ENCODE data around the gene CACNA1S. TPM values are rescaled to one million over a fixed set of nuclear protein-coding genes. Genes with fewer than 3 reads are reported as not detected.
A peak's percentile ranks its signal among the peaks of the same experiment; 100 is the strongest.

CACNA1S gene
- total and polyA plus RNA-seq, 12 donors: under 0.01 to 0.07 TPM; not detected in 10

DNA sequence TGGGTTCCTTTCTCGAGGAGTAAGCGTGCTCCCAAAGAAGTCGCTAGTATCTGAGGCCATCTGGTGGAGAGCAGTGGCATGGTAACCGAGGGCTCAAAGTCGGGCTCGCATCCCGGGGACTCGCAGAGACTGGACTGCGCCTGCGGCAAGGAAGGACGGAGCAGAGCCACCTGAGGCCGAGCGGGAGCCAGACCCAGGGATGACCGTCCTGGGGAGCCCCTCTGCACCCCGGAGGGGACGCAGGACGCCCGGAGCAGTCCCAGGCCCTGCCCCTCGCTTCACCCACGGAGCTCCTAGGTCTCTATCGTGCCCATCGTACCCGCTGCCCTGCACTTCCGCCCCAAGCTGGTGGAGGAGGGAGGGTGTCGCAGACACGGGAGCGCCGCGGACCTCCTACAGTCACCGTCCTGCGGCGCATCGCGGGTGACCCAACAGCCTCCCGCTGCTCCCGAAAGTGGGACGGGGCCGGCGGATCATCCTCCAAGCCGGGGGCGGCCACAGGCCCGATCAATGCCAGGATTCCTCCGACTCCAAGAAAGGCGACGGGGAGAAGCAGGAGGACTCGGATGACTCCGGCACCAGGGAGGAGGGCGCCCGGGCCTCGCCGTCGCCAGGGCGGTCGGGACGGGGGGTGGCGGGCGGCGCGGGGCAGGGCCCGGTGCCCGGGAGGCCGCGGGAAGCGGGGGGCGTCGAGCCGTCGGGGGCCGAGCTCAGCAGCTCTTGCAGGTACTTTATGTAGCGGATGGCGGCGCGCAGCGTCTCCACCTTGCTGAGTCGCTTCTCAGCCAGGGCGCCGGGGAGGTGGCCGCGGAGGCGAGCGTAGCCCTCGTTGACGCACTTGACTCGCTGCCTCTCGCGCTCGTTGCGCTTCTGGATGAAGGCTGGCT, 2.3 kb upstream of the CACNA1S start:
- TF ChIP-seq POLR2A (IDR thresholded peaks at IDR 0.05): peak in 1 of 2 donors; percentile 43
- TF ChIP-seq, protein P1, sequence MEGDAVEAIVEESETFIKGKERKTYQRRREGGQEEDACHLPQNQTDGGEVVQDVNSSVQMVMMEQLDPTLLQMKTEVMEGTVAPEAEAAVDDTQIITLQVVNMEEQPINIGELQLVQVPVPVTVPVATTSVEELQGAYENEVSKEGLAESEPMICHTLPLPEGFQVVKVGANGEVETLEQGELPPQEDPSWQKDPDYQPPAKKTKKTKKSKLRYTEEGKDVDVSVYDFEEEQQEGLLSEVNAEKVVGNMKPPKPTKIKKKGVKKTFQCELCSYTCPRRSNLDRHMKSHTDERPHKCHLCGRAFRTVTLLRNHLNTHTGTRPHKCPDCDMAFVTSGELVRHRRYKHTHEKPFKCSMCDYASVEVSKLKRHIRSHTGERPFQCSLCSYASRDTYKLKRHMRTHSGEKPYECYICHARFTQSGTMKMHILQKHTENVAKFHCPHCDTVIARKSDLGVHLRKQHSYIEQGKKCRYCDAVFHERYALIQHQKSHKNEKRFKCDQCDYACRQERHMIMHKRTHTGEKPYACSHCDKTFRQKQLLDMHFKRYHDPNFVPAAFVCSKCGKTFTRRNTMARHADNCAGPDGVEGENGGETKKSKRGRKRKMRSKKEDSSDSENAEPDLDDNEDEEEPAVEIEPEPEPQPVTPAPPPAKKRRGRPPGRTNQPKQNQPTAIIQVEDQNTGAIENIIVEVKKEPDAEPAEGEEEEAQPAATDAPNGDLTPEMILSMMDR (IDR thresholded peaks at IDR 0.05): peak; percentile 76 to 95 (median 89)
- peak overlapping the region in 1 of 5 donors; percentile 74 for H3K27ac ChIP-seq
- 0 to 4% (median 4%) methylated on average over 9 to 88 of the region's 88 CpGs for WGBS, 4 donors
- peak overlapping the region in 3 of 4 donors; percentile 38 to 79 (median 41) for H3K4me3 ChIP-seq
- H3K36me3 ChIP-seq (replicated peaks in 1 of 2): no peaks in the 10 kb centered on the region
- intact Hi-C loops (cut with DNase I): loop anchor here in 1 of 2 donors (5.0 to 10.0 kb wide), 2 partner anchors 32 to 70 kb away; no protein-coding TSS in a partner anchor
- H3K27me3 ChIP-seq: no peaks in the 10 kb centered on the region
- peaks cover 0 to 3% of the 10 kb centered on the region in 2 donors for H3K4me1 ChIP-seq (replicated peaks in 1 of 2)
- H3K9me3 ChIP-seq (replicated peaks in 1 of 3): no peaks in the 10 kb centered on the region
- DNase-seq: peak; percentile 87 to 96 (median 94)

DNA sequence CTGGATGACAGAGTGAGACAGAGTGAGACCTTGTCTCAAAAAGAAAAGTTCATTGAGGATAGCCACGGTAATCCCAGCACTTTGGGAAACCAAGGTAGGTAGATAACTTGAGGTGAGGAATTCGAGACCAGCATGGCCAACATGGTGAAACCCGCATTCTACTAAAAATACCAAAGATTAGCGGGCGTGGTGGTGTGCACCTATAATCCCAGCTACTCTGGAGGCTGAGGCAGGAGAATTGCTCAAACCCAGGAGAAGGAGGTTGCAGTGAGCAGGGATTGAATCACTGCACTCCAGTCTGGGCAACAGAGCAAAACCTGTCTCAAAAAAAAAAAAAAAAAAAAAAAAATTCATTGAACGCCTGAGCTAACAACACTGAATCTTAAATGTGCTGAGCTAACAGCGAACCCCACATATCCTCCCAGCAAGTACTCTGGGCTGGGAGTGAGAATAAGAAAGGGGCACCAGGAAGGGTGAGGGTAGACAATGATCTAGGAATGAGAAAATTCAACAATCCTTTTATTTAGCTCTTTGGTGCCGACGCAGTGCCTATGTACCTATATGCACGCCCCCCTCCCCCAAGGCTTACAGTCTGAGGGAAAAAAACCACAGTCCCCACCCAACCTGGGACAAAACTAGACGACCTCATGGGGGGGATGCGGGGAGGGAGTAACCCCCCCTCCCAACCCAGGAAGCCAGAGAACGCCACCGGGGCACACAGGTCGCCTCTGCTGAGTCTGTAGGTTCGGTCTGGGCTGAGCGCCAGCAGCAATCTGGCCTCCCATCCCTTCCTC, 1.4 kb upstream of the CACNA1S start:
- Histone ChIP-seq H3K4me3 (peak overlapping the region in 2 of 4 donors; percentile 41 to 79), H3K36me3 (replicated peaks in 1 of 2) (no peaks in the 10 kb centered on the region), H3K4me1 (replicated peaks in 1 of 2) (peaks cover 0 to 3% of the 10 kb centered on the region in 2 donors), H3K27ac (peak overlapping the region in 1 of 5 donors; percentile 74), H3K27me3 (no peaks in the 10 kb centered on the region), H3K9me3 (replicated peaks in 1 of 3) (no peaks in the 10 kb centered on the region)
- TF ChIP-seq, protein P1 (IDR thresholded peaks at IDR 0.05): no peak
- TF ChIP-seq POLR2A (IDR thresholded peaks at IDR 0.05): no peak
- DNase-seq: no peak
- WGBS, 4 donors: 35 to 42% (median 37%) methylated on average over 15 to 17 of the region's 17 CpGs
- intact Hi-C loops (cut with DNase I): loop anchor here in 1 of 2 donors (10.0 kb wide), 1 partner anchor 71 kb away; no protein-coding TSS in a partner anchor

DNA sequence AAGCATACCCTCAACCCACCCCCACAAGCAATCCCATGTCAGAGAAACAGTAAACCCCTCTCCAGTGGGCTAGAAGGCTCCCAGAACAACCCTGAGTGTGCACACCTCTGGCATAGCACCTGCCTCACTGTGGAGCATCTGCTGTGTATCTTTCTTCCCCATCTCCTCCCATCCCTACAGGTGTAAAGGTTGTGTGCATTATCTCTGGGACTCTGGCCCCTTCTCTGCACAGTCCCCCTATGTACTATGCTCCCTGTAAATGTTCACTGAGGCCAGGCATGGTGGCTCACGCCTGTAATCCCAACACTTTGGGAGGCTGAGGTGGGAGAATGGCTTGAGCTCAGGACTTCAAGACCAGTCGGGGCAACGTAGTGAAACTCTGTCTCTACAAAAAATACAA, 700 bp upstream of the CACNA1S start:
- DNase-seq: no peak
- intact Hi-C loops (cut with DNase I): loop anchor here in 1 of 2 donors (10.0 kb wide), 1 partner anchor 72 kb away; no protein-coding TSS in a partner anchor
- no peak overlapping the region for H3K4me3 ChIP-seq
- H3K27ac ChIP-seq: no peak overlapping the region
- peaks cover 0 to 3% of the 10 kb centered on the region in 2 donors for H3K4me1 ChIP-seq (replicated peaks in 1 of 2)
- no peaks in the 10 kb centered on the region for H3K9me3 ChIP-seq (replicated peaks in 1 of 3)
- no peak for TF ChIP-seq POLR2A (IDR thresholded peaks at IDR 0.05)
- TF ChIP-seq, protein P1 (IDR thresholded peaks at IDR 0.05): no peak
- no peaks in the 10 kb centered on the region for H3K27me3 ChIP-seq
- H3K36me3 ChIP-seq (replicated peaks in 1 of 2): no peaks in the 10 kb centered on the region
- WGBS, 4 donors: 64 to 96% (median 74%) methylated on average over 3 of the region's 3 CpGs

DNA sequence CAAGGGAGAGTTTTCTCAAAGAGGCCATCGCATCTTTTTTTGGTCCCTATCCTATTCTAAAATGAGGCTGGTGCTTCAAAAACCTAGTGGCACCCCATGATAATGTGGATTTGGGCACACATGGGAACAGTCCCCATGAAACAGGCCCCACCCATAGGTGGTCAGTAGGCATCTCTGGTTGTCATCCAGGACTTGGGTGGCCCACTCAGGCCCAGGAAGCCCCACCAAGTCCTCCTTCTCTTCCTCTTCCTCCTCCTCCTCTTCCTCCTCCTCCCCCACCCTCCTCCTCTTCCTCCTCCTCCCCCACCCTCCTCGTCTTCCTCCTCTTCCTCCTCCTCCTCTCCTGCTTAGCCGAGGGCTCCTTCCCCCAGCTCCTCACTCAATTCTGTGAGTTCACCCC, 554 bp downstream of the CACNA1S start:
- H3K9me3 ChIP-seq (replicated peaks in 1 of 3): no peaks in the 10 kb centered on the region

More for the DNA sequence above, 554 bp downstream of the CACNA1S start:
- DNase-seq: no peak
- TF ChIP-seq POLR2A (IDR thresholded peaks at IDR 0.05): no peak
- TF ChIP-seq, protein P1 (IDR thresholded peaks at IDR 0.05): no peak
- H3K4me3 ChIP-seq: no peak overlapping the region
- H3K36me3 ChIP-seq (replicated peaks in 1 of 2): no peaks in the 10 kb centered on the region
- H3K27me3 ChIP-seq: no peaks in the 10 kb centered on the region
- H3K4me1 ChIP-seq (replicated peaks in 1 of 2): peaks cover 0 to 3% of the 10 kb centered on the region in 2 donors
- H3K27ac ChIP-seq: no peak overlapping the region
- 78 to 87% (median 85%) methylated on average over 3 of the region's 3 CpGs for WGBS, 4 donors
- intact Hi-C loops (cut with DNase I): loop anchor here in 1 of 2 donors (10.0 kb wide), 1 partner anchor 73 kb away; no protein-coding TSS in a partner anchor
